HepG2 (cell line): Measurements from ENCODE around the gene TMEM87B. TPM values are rescaled to one million over a fixed set of nuclear protein-coding genes. Genes with fewer than 3 reads are reported as not detected.

Source experiments
- ATAC-seq: fragments of 200-7000 bp; cut with Tn5 transposase; 3 replicates; pipeline ENCODE4 v1.9.1; 2020; ENCODE audit warnings: mild to moderate bottlenecking, moderate library complexity
- BruUV-seq: library from RNA; stranded (reverse); fragments of 400-500 nt; replicated peaks from 2 replicates; lab custom pipeline; 2021; lab: Mats Ljungman, UMichigan
- CTCF ChIA-PET: fragments of 300-600 bp; formaldehyde crosslinking; extraction: SDS; loops from one replicate; lab custom pipeline; 2021; ENCODE audit warnings: low total read pairs, inconsistent platforms, low intra/inter-chr PET ratio; lab: Yijun Ruan, JAX
- POLR2A ChIA-PET: fragments of 350-600 bp; sonication (Branson Sonifier 250); formaldehyde crosslinking; loops from one replicate; lab custom pipeline; 2020; ENCODE audit warnings: antibody characterized with exemption, inconsistent platforms; lab: Yijun Ruan, JAX
- DNase-seq: peaks from one replicate; pipeline ENCODE4 v3.0.0-alpha.2; 2015; ENCODE audit warnings: low spot score
- FAIRE-seq: peaks from 3 replicates; lab custom pipeline; 2011; peaks lifted over from hg19 to GRCh38; lab: Jason Lieb, UNC
- H2AFZ ChIP-seq: one replicate; pipeline ENCODE4 v1.6.1; 2011; ENCODE audit warnings: low read length, inconsistent platforms
- H3K27ac ChIP-seq: fragments of 300-600 bp; 3 replicates; pipeline ENCODE4 v1.8.0; 2011; ENCODE audit warnings: mixed run types, mild to moderate bottlenecking, mixed read lengths, low read length, inconsistent platforms; ENCODE audit not compliant: insufficient read depth; ENCODE audit errors: extremely low read length
- H3K27me3 ChIP-seq, 2 experiments: fragments of 200-600 bp in 1 of 2; 2 replicates in 1 of 2; 3 replicates in 1 of 2; pipeline versions ENCODE4 v1.6.0 to v1.8.0; 2011; ENCODE audit warnings: low read length in 2 of 2, mild to moderate bottlenecking in 2 of 2, moderate library complexity in 2 of 2, inconsistent platforms in 1 of 2; ENCODE audit not compliant: insufficient read depth in 2 of 2, control insufficient read depth in 1 of 2
- H3K36me3 ChIP-seq, 2 experiments: fragments of 200-600 bp in 1 of 2; replicated peaks in 1 of 2; 2 replicates in 1 of 2; 3 replicates in 1 of 2; pipeline versions ENCODE4 v1.5.1 to v1.8.0; 2011; ENCODE audit warnings: low read length in 2 of 2, inconsistent platforms in 1 of 2; ENCODE audit not compliant: insufficient read depth in 2 of 2, control insufficient read depth in 1 of 2
- H3K4me1 ChIP-seq: 2 replicates; pipeline ENCODE4 v1.5.1; 2012; ENCODE audit warnings: low read length, inconsistent platforms; ENCODE audit not compliant: insufficient read depth
- H3K4me2 ChIP-seq: 2 replicates; pipeline ENCODE4 v1.6.0; 2011; ENCODE audit warnings: low read depth, low read length, inconsistent platforms
- H3K4me3 ChIP-seq, 3 experiments: fragments of 200-600 bp in 1 of 3; sonication (generic), shearing (Covaris generic) in 1 of 3; replicated peaks in 1 of 3; 2 replicates each; pipeline ENCODE4 v1.5.1; 2011 to 2016; ENCODE audit warnings: low read length in 3 of 3, inconsistent platforms in 2 of 3, low read depth in 2 of 3, mild to moderate bottlenecking in 2 of 3, control low read depth in 1 of 3, mixed read lengths in 1 of 3; ENCODE audit not compliant: insufficient read depth in 1 of 3
- H3K79me2 ChIP-seq: one replicate; pipeline ENCODE4 v1.6.1; 2011; ENCODE audit warnings: low read length, inconsistent platforms; ENCODE audit not compliant: insufficient read depth
- H3K9ac ChIP-seq: 2 replicates; pipeline ENCODE4 v1.6.0; 2011; ENCODE audit warnings: mild to moderate bottlenecking, low read depth, low read length, inconsistent platforms; ENCODE audit not compliant: insufficient read depth
- H3K9me3 ChIP-seq: 2 replicates; pipeline ENCODE4 v1.5.1; 2012; ENCODE audit warnings: mild to moderate bottlenecking, low read length
- H4K20me1 ChIP-seq: 2 replicates; pipeline ENCODE4 v1.6.0; 2011; ENCODE audit warnings: inconsistent platforms, mild to moderate bottlenecking, low read length, moderate library complexity; ENCODE audit not compliant: insufficient read depth
- CEBPB ChIP-seq: IDR thresholded peaks from 2 replicates; pipeline ENCODE4 v1.6.1; 2011; ENCODE audit warnings: low read depth, low read length, improper control_type of control experiment, borderline replicate concordance
- HMG20B ChIP-seq: conservative IDR thresholded peaks from 2 replicates; pipeline ENCODE4 v1.6.1; 2016; ENCODE audit warnings: missing genetic modification reagents, missing compliant biosample characterization
- KDM5B ChIP-seq: sonication (generic); formaldehyde crosslinking; IDR thresholded peaks from 2 replicates; pipeline ENCODE4 v1.4.0; 2020; ENCODE audit warnings: missing genetic modification reagents, mild to moderate bottlenecking, borderline replicate concordance
- SKIL ChIP-seq: sonication (generic); formaldehyde crosslinking; IDR thresholded peaks from 2 replicates; pipeline ENCODE4 v1.8.0; 2022; ENCODE audit warnings: missing genetic modification reagents, mild to moderate bottlenecking, moderate library complexity, borderline replicate concordance
- TEAD3 ChIP-seq: optimal IDR thresholded peaks from 2 replicates; pipeline ENCODE3; 2016; ENCODE audit warnings: borderline replicate concordance
- ZFY ChIP-seq: sonication (generic); formaldehyde crosslinking; IDR thresholded peaks from 2 replicates; pipeline ENCODE4 v1.4.0; 2020; ENCODE audit warnings: missing genetic modification reagents
- ZNF12 ChIP-seq: sonication (generic); formaldehyde crosslinking; IDR thresholded peaks from 2 replicates; pipeline ENCODE4 v1.5.0; 2020; ENCODE audit warnings: missing genetic modification reagents
- WGBS: methylation state at CpG from one replicate; pipeline ENCODE4 v1.1.6; 2017; ENCODE audit warnings: low lambda C conversion rate; 5-methylcytosine and 5-hydroxymethylcytosine counted together
- in situ Hi-C: cut with HindIII; loops from 2 replicates; pipeline ENCODE4 v1.10.0; 2017; ENCODE audit warnings: low pct_unique_long_range_greater_than_20kb; ENCODE audit not compliant: extremely low pct_ligation_motif_present
- intact Hi-C: fragments of 100-400 bp; cut with micrococcal nuclease; formaldehyde crosslinking; loops from one replicate; pipeline ENCODE4 v1.10.0; 2022; ENCODE audit not compliant: unreplicated experiment
- polyA plus RNA-seq, 8 experiments: library from polyadenylated mRNA; depleted of rRNA in 3 of 8; stranded (reverse) in 7 of 8; unstranded in 1 of 8; fragments of >200 nt; fragmentation: Illumina TruSeq in 4 of 8; extraction: Trizol in 4 of 8; gene quantifications; 2 replicates each; pipeline versions ENCODE4 v1.2.1 to v1.2.3, GENCODE V29; 2011 to 2016; ENCODE audit warnings: low read depth in 4 of 8, missing spikeins in 1 of 8, mixed read lengths in 1 of 8; ENCODE audit not compliant: insufficient read depth in 1 of 8
- total RNA-seq, 5 experiments: library from RNA; depleted of rRNA; stranded (reverse); fragments of >200 nt; fragmentation: Illumina TruSeq; extraction: Trizol; gene quantifications; 2 replicates each; pipeline ENCODE4 v1.2.3, GENCODE V29; 2016; ENCODE audit warnings: low read depth in 1 of 5

TMEM87B gene
- total and polyA plus RNA-seq, 2 of the 13 experiments (the other 11 are each of a cell fraction or from before 2014, with no cell fraction given): 15.1 to 16.2 TPM

- TF ChIP-seq SKIL (CRISPR knock-in tag): no peak
- peak; percentile 44; the same call in 1 of the 2 replicates for TF ChIP-seq KDM5B
- no peak for TF ChIP-seq ZFY
- TF ChIP-seq TEAD3: peak; percentile 54
Observed at GRCh38 chr2:112156152-112156986, 101.3 kb downstream of the TMEM87B start (continued).

- BruUV-seq: no TSS peak
- TF ChIP-seq ZNF12 (CRISPR knock-in tag): peak; percentile 82; the same call in 1 of the 2 replicates
- TF ChIP-seq HMG20B: no peak
- peak; percentile 21; the same call in 1 of the 2 replicates for TF ChIP-seq CEBPB
- no peaks in the 10 kb centered on the region for H3K79me2 ChIP-seq
- H3K4me2 ChIP-seq: no peak overlapping the region
- ATAC-seq (no peak), FAIRE-seq (no peak), DNase-seq (no peak)
- intact Hi-C loops (no loop called here), in situ Hi-C loops (no loop called here)
- no peaks in the 10 kb centered on the region for H3K27me3 ChIP-seq
- no peak overlapping the region for H3K9ac ChIP-seq
- ChIA-PET POLR2A (no interaction called here), CTCF (no interaction called here)
- H3K36me3 ChIP-seq: no peaks in the 10 kb centered on the region
- no peak overlapping the region for H3K4me3 ChIP-seq
- WGBS: 69% methylated on average over 3 of the region's 3 CpGs
- no peaks in the 10 kb centered on the region for H3K9me3 ChIP-seq
- H4K20me1 ChIP-seq: no peaks in the 10 kb centered on the region
- H3K27ac ChIP-seq: no peak overlapping the region
- peaks cover 11% of the 10 kb centered on the region for H3K4me1 ChIP-seq
- no peak overlapping the region for H2AFZ ChIP-seq
Observed at GRCh38 chr2:112157472-112157871, 102.4 kb downstream of the TMEM87B start.
